Tibial nerve (tissue), 4 donors: ENCODE results near the gene TNNC1. TPM values are rescaled to one million over a fixed set of nuclear protein-coding genes. Genes with fewer than 3 reads are reported as not detected.

Source experiments
- DNase-seq, 2 donors: peaks; one replicate each; pipeline ENCODE4 v3.0.0-alpha.2; 2019; ENCODE audit warnings: low spot score in 2 of 2
- H3K27ac ChIP-seq, 4 donors: fragments of 200-600 bp; sonication (generic) in 3 of 4; one replicate each; pipeline ENCODE4 v1.5.1; 2017 to 2019; ENCODE audit warnings: mild to moderate bottlenecking in 1 of 4
- H3K27me3 ChIP-seq, 2 donors: fragments of 200-600 bp; sonication (generic) in 1 of 2; one replicate each; pipeline versions ENCODE4 v1.5.1 to v1.6.0; 2017 to 2019
- H3K36me3 ChIP-seq, 3 donors: fragments of 200-600 bp; sonication (generic); one replicate each; pipeline ENCODE4 v1.5.1; 2018 to 2019
- H3K4me1 ChIP-seq, 4 donors: fragments of 200-600 bp; sonication (generic) in 3 of 4; one replicate each; pipeline ENCODE4 v1.5.1; 2017 to 2019
- H3K4me3 ChIP-seq, 4 donors: fragments of 200-600 bp; sonication (generic) in 3 of 4; one replicate each; pipeline ENCODE4 v1.5.1; 2017 to 2019; ENCODE audit warnings: mild to moderate bottlenecking in 1 of 4, moderate library complexity in 1 of 4
- H3K9me3 ChIP-seq, 4 donors: fragments of 200-600 bp; sonication (generic) in 3 of 4; one replicate each; pipeline ENCODE4 v1.5.1; 2017 to 2019
- CTCF ChIP-seq, 5 experiments: fragments of 200-600 bp in 3 of 5; fragments of 450-650 bp in 2 of 5; sonication (generic) in 3 of 5; IDR thresholded peaks; one replicate each; pipeline ENCODE4 v1.5.1; 2016 to 2019; ENCODE audit warnings: antibody characterized with exemption in 5 of 5, mild to moderate bottlenecking in 3 of 5, moderate library complexity in 2 of 5
- EP300 ChIP-seq, 2 donors: sonication (generic); formaldehyde crosslinking; IDR thresholded peaks; one replicate each; pipeline ENCODE4 v1.6.1; 2017; ENCODE audit warnings: antibody characterized with exemption in 2 of 2, mild to moderate bottlenecking in 1 of 2
- POLR2A ChIP-seq, 2 donors: fragments of 450-650 bp; IDR thresholded peaks; one replicate each; pipeline ENCODE4 v1.6.1; 2017; ENCODE audit warnings: antibody characterized with exemption in 2 of 2, mild to moderate bottlenecking in 2 of 2, moderate library complexity in 2 of 2
- WGBS, 2 donors: methylation state at CpG; one replicate each; pipeline ENCODE4 v1.1.5; 2018; 5-methylcytosine and 5-hydroxymethylcytosine counted together
- total RNA-seq, 4 donors: library from RNA; depleted of rRNA; stranded (reverse); fragments of >200 nt; gene quantifications; one replicate each; pipeline ENCODE4 v1.1.0, GENCODE V29; 2016

TNNC1 gene
- total RNA-seq, 4 donors from 2014 or later = 235 to 624 (median 535) TPM

DNA sequence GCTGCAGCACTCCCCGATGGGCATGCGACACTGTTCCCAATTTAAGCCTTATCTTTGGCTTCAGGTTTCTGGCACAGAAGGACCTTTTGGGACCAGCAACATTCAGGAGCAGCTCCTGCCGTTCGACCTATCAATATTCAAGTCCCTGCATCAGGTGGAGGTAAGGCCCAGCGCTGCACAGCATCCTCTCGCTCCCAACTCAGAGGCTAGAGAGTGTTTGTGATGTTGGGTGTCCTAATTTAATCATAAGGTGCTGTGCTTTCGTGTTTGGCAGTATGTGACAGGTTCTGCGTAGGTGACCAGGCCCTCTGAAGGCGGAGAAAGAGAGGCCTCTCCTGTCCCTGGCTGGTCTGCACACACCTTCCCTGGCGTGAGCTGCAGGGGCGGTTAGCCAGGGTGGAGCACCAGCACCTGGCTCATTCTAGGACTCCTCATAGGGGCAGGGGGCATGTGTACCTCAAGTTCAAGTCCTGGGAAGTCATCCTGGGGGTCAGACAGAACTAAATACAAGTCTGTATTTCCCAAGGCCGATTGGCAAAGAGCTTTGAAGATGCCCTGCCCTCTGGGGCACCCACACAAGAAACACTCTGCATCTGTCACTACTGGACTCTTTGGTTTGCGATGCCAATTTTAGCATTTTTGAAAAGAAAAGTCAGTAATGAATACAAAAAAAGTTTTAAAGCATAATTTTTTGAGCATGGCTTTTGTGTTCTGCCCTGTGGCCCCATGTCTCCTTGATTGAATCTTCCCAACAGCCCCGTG lies 18.6 kb upstream of the TNNC1 start:
- H3K9me3 ChIP-seq = no peaks in the 10 kb centered on the region
- WGBS, 2 donors = 69% methylated on average over 14 of the region's 14 CpGs
- DNase-seq = no peak
- peaks cover 0 to 75% (median 3%) of the 10 kb centered on the region in 3 donors for H3K36me3 ChIP-seq
- TF ChIP-seq POLR2A (IDR thresholded peaks at IDR 0.05) (no peak), CTCF (IDR thresholded peaks at IDR 0.05) (no peak), EP300 (IDR thresholded peaks at IDR 0.05) (no peak)
- H3K27ac ChIP-seq = peak overlapping the region in 2 of 4 donors; percentile 25 to 50
- no peak overlapping the region for H3K4me3 ChIP-seq
- peaks cover 0 to 63% (median 20%) of the 10 kb centered on the region in 4 donors for H3K4me1 ChIP-seq
- no peaks in the 10 kb centered on the region for H3K27me3 ChIP-seq

DNA sequence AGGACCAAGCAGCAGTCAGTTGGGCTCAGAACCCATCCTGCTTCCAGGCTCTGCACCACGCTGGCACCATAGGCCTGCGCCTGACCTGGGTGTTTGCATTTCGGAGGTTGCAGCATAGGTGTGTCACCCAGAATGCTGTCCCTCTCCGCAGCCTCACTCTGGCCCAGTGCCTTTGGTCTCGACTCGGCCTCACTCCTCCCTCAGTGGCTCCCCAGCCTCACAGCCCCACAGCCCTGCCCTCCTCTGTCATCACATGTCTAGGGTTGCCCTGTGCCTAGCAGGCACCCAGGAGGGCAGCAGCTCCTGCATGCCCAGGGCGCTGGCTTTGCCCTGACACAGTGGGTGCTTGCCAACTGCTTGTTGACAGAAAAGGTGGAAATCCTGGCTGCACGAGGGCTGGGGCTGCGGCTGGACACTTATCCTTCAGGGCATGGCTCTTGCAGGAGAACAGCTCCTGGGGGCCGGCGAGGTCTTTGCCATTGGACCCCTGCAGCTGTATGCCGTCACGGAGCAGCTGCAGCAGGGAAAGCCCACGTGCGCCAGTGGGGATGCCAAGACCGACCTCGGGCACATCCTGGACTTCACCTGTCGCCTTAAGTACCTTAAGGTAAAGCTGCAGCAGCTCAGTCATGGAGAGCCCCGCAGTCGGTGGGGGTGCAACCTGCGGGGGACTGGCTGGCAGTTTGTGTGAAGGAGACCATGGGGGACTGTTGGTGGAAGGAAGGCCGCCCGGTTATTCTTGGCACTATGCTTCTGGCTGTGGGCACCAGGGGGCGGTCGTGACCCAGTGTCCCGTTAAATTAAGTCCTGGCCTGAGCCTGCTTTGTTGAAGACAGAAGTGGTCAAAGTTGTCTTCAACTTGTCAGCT lies 17.8 kb upstream of the TNNC1 start:
- 59 to 66% methylated on average over 12 to 26 of the region's 26 CpGs for WGBS, 2 donors
- H3K36me3 ChIP-seq = peaks cover 0 to 71% (median 3%) of the 10 kb centered on the region in 3 donors
- DNase-seq = peak; percentile 55 to 67
- H3K4me1 ChIP-seq = peaks cover 0 to 70% (median 20%) of the 10 kb centered on the region in 4 donors
- TF ChIP-seq EP300 (IDR thresholded peaks at IDR 0.05) = peak in 1 of 2 donors; percentile 18
- TF ChIP-seq CTCF (IDR thresholded peaks at IDR 0.05) = peak; percentile 56 to 76 (median 71)
- TF ChIP-seq POLR2A (IDR thresholded peaks at IDR 0.05) = no peak
- no peak overlapping the region for H3K4me3 ChIP-seq
- peak overlapping the region in 1 of 4 donors; percentile 50 for H3K27ac ChIP-seq
- no peaks in the 10 kb centered on the region for H3K27me3 ChIP-seq
- no peaks in the 10 kb centered on the region for H3K9me3 ChIP-seq

- TF ChIP-seq POLR2A (IDR thresholded peaks at IDR 0.05) (no peak), EP300 (IDR thresholded peaks at IDR 0.05) (no peak), CTCF (IDR thresholded peaks at IDR 0.05) (no peak)
- WGBS, 2 donors = 96 to 100% methylated on average over 4 of the region's 4 CpGs
- Histone ChIP-seq H3K4me1 (peaks cover 0 to 77% (median 20%) of the 10 kb centered on the region in 4 donors), H3K27ac (peak overlapping the region in 1 of 4 donors; percentile 67), H3K36me3 (peaks cover 0 to 64% (median 3%) of the 10 kb centered on the region in 3 donors), H3K4me3 (no peak overlapping the region), H3K27me3 (no peaks in the 10 kb centered on the region), H3K9me3 (no peaks in the 10 kb centered on the region)
- no peak for DNase-seq
Observed at GRCh38 chr3:52470920-52471319, 17.1 kb upstream of the TNNC1 start.

DNA sequence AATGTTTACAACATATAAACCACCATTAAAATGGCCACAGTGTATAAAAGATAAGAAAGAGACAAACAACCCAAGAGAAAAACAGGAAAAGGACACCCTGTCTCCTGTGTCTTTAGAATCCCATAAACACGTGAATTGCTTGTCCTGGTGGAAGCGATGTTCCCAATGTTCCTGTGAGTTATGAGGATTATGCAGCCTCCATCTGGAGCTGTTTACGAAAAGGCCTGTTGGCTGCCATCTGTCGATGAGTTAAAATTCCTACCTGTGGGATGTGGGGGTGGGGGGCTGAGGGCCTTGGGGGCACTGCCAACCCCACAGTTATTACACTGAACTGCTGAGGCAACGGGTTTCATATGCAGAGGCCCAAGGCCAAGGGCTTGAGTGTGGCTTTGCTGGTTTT lies 15.2 kb upstream of the TNNC1 start:
- DNase-seq = no peak
- no peak overlapping the region for H3K4me3 ChIP-seq
- peak overlapping the region in 2 of 4 donors; percentile 57 to 67 for H3K27ac ChIP-seq
- H3K4me1 ChIP-seq = peaks cover 0 to 82% (median 17%) of the 10 kb centered on the region in 4 donors
- H3K27me3 ChIP-seq = no peaks in the 10 kb centered on the region
- 62 to 67% methylated on average over 4 to 5 of the region's 5 CpGs for WGBS, 2 donors
- no peak for TF ChIP-seq EP300 (IDR thresholded peaks at IDR 0.05)
- no peak for TF ChIP-seq POLR2A (IDR thresholded peaks at IDR 0.05)
- no peak for TF ChIP-seq CTCF (IDR thresholded peaks at IDR 0.05)
- H3K9me3 ChIP-seq = no peaks in the 10 kb centered on the region
- peaks cover 0 to 62% (median 3%) of the 10 kb centered on the region in 3 donors for H3K36me3 ChIP-seq
